Prostate gland (tissue), 2 donors: ENCODE data around the gene FMNL3. TPM values are rescaled to one million over a fixed set of nuclear protein-coding genes. Genes with fewer than 3 reads are reported as not detected.

Experiments used
- DNase-seq: peaks from one replicate; pipeline ENCODE4 v3.0.0-alpha.2; 2019; ENCODE audit warnings: low spot score
- H3K27ac ChIP-seq, 2 donors: fragments of 200-600 bp; sonication (generic); 2 replicates each; pipeline ENCODE4 v1.5.1; 2017 to 2019
- H3K27me3 ChIP-seq: fragments of 200-600 bp; sonication (generic); replicated peaks from 2 replicates; pipeline ENCODE4 v1.5.1; 2019; ENCODE audit not compliant: insufficient read depth
- H3K36me3 ChIP-seq, 2 donors: fragments of 200-600 bp; sonication (generic); 1 replicate in 1 of 2; 2 replicates in 1 of 2; pipeline versions ENCODE4 v1.5.1 to v1.8.1; 2017 to 2019
- H3K4me1 ChIP-seq: fragments of 200-600 bp; sonication (generic); replicated peaks from 2 replicates; pipeline ENCODE4 v1.5.1; 2019
- H3K4me3 ChIP-seq, 2 donors: fragments of 200-600 bp; sonication (generic); 2 replicates each; pipeline ENCODE4 v1.5.1; 2017 to 2019
- H3K9me3 ChIP-seq: fragments of 200-600 bp; sonication (generic); 2 replicates; pipeline ENCODE4 v1.5.1; 2017
- POLR2A ChIP-seq: fragments of 450-650 bp; IDR thresholded peaks from one replicate; pipeline ENCODE4 v1.6.1; 2016; ENCODE audit warnings: antibody characterized with exemption, mild to moderate bottlenecking
- POLR2AphosphoS5 ChIP-seq: sonication (generic); formaldehyde crosslinking; IDR thresholded peaks from one replicate; pipeline ENCODE4 v1.6.1; 2017; ENCODE audit warnings: antibody characterized with exemption
- WGBS: methylation state at CpG from one replicate; pipeline ENCODE4 v1.1.5; 2018; 5-methylcytosine and 5-hydroxymethylcytosine counted together
- intact Hi-C: fragments of 100-400 bp; cut with DNase I; formaldehyde crosslinking; loops from one replicate; pipeline ENCODE4 v1.14.2; 2022
- total RNA-seq, 2 donors: library from RNA; depleted of rRNA; stranded (reverse); fragments of >200 nt; gene quantifications; one replicate each; pipeline ENCODE4 v1.1.0, GENCODE V29; 2016
- TF ChIP-seq, protein P1 (sequence below), 4 experiments: fragments of 200-600 bp in 2 of 4; fragments of 450-650 bp in 2 of 4; sonication (generic) in 2 of 4; IDR thresholded peaks; 1 replicate in 3 of 4; 2 replicates in 1 of 4; pipeline ENCODE4 v1.5.1; 2016 to 2019; ENCODE audit warnings: antibody characterized with exemption in 4 of 4, mild to moderate bottlenecking in 2 of 4, moderate library complexity in 2 of 4

Gene FMNL3
- total RNA-seq, 2 donors from 2014 or later = 4.5 to 52.9 TPM

DNA sequence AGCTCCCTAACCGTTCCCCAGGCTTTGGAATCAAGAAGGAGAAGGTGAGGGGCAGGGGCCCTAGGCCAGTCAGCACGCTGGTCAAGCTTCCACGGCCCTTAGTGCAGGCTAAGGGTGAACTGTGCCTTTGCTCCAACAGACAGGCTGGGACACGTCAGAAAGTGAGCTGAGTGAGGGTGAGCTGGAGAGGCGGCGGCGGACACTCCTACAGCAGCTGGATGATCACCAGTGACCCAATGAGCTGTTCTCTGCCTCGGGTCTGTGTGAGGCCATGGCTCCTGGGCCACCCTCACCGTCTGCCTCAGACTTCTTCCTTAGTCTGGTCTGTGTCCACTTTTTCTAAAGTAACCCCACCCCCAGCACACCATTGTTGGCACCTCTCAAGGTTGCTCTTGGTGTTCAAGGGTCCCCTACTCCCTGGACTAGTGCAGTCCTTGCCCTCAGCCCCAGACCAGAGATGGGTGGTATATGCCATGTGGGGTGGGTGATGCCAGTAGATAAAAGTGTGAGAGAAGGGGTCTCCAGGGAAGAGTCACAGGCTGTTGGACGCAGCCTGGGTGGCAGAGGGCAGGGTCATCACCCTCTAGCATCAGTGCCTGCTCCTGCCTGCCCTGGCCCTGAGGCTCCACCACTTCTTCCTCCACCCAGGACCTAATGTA, 63.1 kb downstream of the FMNL3 start:
- H3K4me3 ChIP-seq = no peak overlapping the region
- H3K27me3 ChIP-seq = no peaks in the 10 kb centered on the region
- TF ChIP-seq POLR2AphosphoS5 (no peak), POLR2A (no peak)
- TF ChIP-seq, protein P1, sequence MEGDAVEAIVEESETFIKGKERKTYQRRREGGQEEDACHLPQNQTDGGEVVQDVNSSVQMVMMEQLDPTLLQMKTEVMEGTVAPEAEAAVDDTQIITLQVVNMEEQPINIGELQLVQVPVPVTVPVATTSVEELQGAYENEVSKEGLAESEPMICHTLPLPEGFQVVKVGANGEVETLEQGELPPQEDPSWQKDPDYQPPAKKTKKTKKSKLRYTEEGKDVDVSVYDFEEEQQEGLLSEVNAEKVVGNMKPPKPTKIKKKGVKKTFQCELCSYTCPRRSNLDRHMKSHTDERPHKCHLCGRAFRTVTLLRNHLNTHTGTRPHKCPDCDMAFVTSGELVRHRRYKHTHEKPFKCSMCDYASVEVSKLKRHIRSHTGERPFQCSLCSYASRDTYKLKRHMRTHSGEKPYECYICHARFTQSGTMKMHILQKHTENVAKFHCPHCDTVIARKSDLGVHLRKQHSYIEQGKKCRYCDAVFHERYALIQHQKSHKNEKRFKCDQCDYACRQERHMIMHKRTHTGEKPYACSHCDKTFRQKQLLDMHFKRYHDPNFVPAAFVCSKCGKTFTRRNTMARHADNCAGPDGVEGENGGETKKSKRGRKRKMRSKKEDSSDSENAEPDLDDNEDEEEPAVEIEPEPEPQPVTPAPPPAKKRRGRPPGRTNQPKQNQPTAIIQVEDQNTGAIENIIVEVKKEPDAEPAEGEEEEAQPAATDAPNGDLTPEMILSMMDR (IDR thresholded peaks at IDR 0.05) = no peak
- H3K27ac ChIP-seq = peak overlapping the region in 1 of 2 donors; percentile 20
- intact Hi-C loops = loop anchor here (1.0 kb wide), 1 partner anchor 63 kb away; the partner anchor contains the start of gene FMNL3
- WGBS = 35% methylated on average over 10 of the region's 10 CpGs
- H3K36me3 ChIP-seq = peaks cover 0 to 5% of the 10 kb centered on the region in 2 donors
- H3K4me1 ChIP-seq = no peaks in the 10 kb centered on the region
- no peaks in the 10 kb centered on the region for H3K9me3 ChIP-seq
- no peak for DNase-seq

DNA sequence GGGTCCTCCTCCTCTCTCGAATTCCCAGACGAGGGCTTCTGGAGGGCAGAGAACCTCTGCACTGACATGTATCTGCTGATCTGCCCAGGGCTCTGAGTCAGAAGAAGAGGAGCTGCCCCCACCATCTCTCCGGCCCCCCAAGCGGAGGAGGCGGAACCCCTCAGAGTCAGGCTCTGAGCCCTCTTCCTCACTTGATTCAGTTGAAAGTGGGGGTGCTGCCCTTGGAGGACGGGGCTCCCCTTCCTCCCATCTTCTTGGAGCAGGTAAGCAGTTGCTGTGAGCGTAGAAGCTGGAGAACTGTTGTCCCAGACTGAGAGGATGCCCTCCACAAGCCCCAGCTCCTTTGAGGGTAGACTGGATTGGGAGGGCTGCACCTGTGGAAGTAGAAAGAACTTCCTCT, 64.1 kb downstream of the FMNL3 start:
- intact Hi-C loops = no loop called here
- no peaks in the 10 kb centered on the region for H3K27me3 ChIP-seq
- H3K4me1 ChIP-seq = no peaks in the 10 kb centered on the region
- TF ChIP-seq, protein P1 (IDR thresholded peaks at IDR 0.05) = no peak
- no peak for TF ChIP-seq POLR2AphosphoS5
- no peak for TF ChIP-seq POLR2A
- H3K27ac ChIP-seq = no peak overlapping the region
- 78% methylated on average over 7 of the region's 7 CpGs for WGBS
- no peaks in the 10 kb centered on the region for H3K9me3 ChIP-seq
- no peak overlapping the region for H3K4me3 ChIP-seq
- DNase-seq = no peak
- peaks cover 0 to 5% of the 10 kb centered on the region in 2 donors for H3K36me3 ChIP-seq

DNA sequence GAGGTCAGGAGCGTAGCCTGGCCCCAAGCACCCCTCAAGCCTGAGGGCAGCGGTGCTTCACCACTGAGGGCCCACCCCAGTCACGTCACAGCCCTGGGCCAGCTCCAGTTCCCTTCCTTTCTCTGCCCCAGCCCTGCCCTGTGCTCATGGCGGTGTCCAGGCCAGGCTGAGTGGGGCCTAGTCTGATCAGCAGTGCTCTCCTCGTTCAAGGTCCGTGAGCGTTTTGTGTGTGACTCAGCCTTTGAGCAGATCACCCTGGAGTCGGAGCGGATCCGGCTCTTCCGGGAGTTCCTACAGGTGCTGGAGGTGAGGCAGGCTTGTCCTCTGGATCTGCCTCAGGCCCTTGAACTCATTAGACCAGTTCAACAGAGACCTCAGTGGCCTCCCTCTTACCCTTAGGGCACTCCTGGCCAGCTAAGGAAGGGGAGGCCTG, 64.8 kb downstream of the FMNL3 start:
- intact Hi-C loops = no loop called here
- H3K36me3 ChIP-seq = peaks cover 0 to 5% of the 10 kb centered on the region in 2 donors
- DNase-seq = no peak
- no peaks in the 10 kb centered on the region for H3K9me3 ChIP-seq
- H3K27ac ChIP-seq = no peak overlapping the region
- 94% methylated on average over 11 of the region's 11 CpGs for WGBS
- no peaks in the 10 kb centered on the region for H3K4me1 ChIP-seq
- TF ChIP-seq POLR2AphosphoS5 (no peak), POLR2A (no peak)
- TF ChIP-seq, protein P1 (IDR thresholded peaks at IDR 0.05) = no peak
- no peak overlapping the region for H3K4me3 ChIP-seq
- H3K27me3 ChIP-seq = no peaks in the 10 kb centered on the region

DNA sequence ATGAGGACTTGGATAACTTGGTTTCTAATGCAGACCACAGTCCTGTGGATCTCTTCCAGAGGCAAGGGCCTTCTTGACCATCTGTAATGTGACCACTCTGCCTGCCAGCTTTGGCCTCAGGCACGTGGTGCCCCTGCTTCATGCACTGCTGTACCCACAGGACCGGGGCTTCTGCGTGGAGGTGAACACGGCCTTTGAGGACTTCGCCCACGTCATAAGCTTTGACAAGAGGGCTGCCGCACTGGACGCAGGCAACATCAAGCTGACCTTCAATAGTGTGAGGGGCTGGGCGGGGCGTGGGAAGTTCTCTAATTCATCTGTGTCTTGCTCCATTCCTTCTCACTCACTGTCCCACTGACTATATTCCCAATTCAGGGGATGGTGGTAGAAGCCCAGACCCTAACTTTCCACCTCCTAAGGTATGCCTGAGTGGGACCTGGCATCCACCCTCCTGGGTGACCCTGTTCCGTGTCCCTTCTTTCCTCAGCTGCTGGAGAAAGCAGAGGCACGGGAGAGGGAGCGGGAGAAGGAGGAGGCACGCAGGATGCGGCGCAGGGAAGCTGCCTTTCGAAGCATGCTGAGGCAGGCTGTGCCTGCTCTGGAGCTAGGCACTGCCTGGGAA, 65.3 kb downstream of the FMNL3 start:
- Histone ChIP-seq H3K4me1 (no peaks in the 10 kb centered on the region), H3K4me3 (no peak overlapping the region), H3K36me3 (peaks cover 0 to 5% of the 10 kb centered on the region in 2 donors), H3K27me3 (no peaks in the 10 kb centered on the region), H3K9me3 (no peaks in the 10 kb centered on the region), H3K27ac (no peak overlapping the region)
- TF ChIP-seq POLR2A (no peak), POLR2AphosphoS5 (no peak)
- TF ChIP-seq, protein P1 (IDR thresholded peaks at IDR 0.05) = no peak
- WGBS = 89% methylated on average over 17 of the region's 17 CpGs
- no peak for DNase-seq
- intact Hi-C loops = no loop called here
